Measurements from ENCODE around the gene ADGRD1. TPM values are rescaled to one million over a fixed set of nuclear protein-coding genes. Genes with fewer than 3 reads are reported as not detected.
A peak's percentile ranks its signal among the peaks of the same experiment; 100 is the strongest.

The ADGRD1 gene
- total RNA-seq, 1 experiment from 2014 or later: 239 TPM

GRCh38 chr12:131084341-131085011 lies 130.8 kb downstream of the ADGRD1 start:
- DNase-seq (ENCODE audit: extremely low read depth, low read depth): no peak

- no peak for DNase-seq (ENCODE audit: extremely low read depth, low read depth)
Observed at GRCh38 chr12:131085125-131085815, 131.6 kb downstream of the ADGRD1 start.

GRCh38 chr12:131085816-131086591 lies 132.3 kb downstream of the ADGRD1 start:
- no peak for DNase-seq (ENCODE audit: extremely low read depth, low read depth)

- no peak for DNase-seq (ENCODE audit: extremely low read depth, low read depth)
Observed at GRCh38 chr12:131087302-131087818, 133.7 kb downstream of the ADGRD1 start.

GRCh38 chr12:131087991-131088700 lies 134.4 kb downstream of the ADGRD1 start:
- DNase-seq (ENCODE audit: extremely low read depth, low read depth): no peak

GRCh38 chr12:131088701-131089530 lies 135.2 kb downstream of the ADGRD1 start:
- no peak for DNase-seq (ENCODE audit: extremely low read depth, low read depth)

GRCh38 chr12:131089531-131090273 lies 136.0 kb downstream of the ADGRD1 start:
- DNase-seq (ENCODE audit: extremely low read depth, low read depth): no peak

GRCh38 chr12:131090274-131091210 lies 136.8 kb downstream of the ADGRD1 start:
- peak; percentile 29 for DNase-seq (ENCODE audit: extremely low read depth, low read depth)

- DNase-seq (ENCODE audit: extremely low read depth, low read depth): peak; percentile 55
Observed at GRCh38 chr12:131091413-131091975, 137.8 kb downstream of the ADGRD1 start.

- DNase-seq (ENCODE audit: extremely low read depth, low read depth): no peak
Observed at GRCh38 chr12:131091976-131092691, 138.4 kb downstream of the ADGRD1 start.

GRCh38 chr12:131092901-131093603 lies 139.3 kb downstream of the ADGRD1 start:
- no peak for DNase-seq (ENCODE audit: extremely low read depth, low read depth)

GRCh38 chr12:131093604-131093955 lies 139.9 kb downstream of the ADGRD1 start:
- no peak for DNase-seq (ENCODE audit: extremely low read depth, low read depth)

- DNase-seq (ENCODE audit: extremely low read depth, low read depth): no peak
Observed at GRCh38 chr12:131093971-131094830, 140.5 kb downstream of the ADGRD1 start.

GRCh38 chr12:131094831-131095805 lies 141.4 kb downstream of the ADGRD1 start:
- DNase-seq (ENCODE audit: extremely low read depth, low read depth): no peak

Data from NCI-H460 (cell line).